HepG2 (cell line): ENCODE results near the gene DDAH2. TPM values are rescaled to one million over a fixed set of nuclear protein-coding genes. Genes with fewer than 3 reads are reported as not detected.
A peak's percentile ranks its signal among the peaks of the same experiment; 100 is the strongest.

Experiments used
- ATF7 ChIP-seq, 2 experiments: fragments of 450-650 bp in 1 of 2; sonication (generic) in 1 of 2; formaldehyde crosslinking in 1 of 2; IDR thresholded peaks; 2 replicates each; pipeline versions ENCODE4 v1.4.0 to v1.6.1; 2016 to 2020; ENCODE audit warnings: antibody characterized with exemption in 1 of 2, mild to moderate bottlenecking in 1 of 2, missing genetic modification reagents in 1 of 2
- CBX5 ChIP-seq: sonication (generic); formaldehyde crosslinking; IDR thresholded peaks from 2 replicates; pipeline ENCODE4 v1.4.0; 2020; ENCODE audit warnings: missing genetic modification reagents, borderline replicate concordance
- HCFC1 ChIP-seq: fragments of 150-350 bp; IDR thresholded peaks from 2 replicates; pipeline ENCODE4 v1.6.1; 2014; ENCODE audit warnings: low read depth, low read length
- PAWR ChIP-seq: sonication (generic); formaldehyde crosslinking; IDR thresholded peaks from 2 replicates; pipeline ENCODE4 v1.4.0; 2020; ENCODE audit warnings: missing genetic modification reagents, mild to moderate bottlenecking, borderline replicate concordance
- RFX5 ChIP-seq: IDR thresholded peaks from 2 replicates; pipeline ENCODE4 v1.6.1; 2011; ENCODE audit warnings: low read depth, low read length, improper control_type of control experiment
- RXRA ChIP-seq: sonication (generic); formaldehyde crosslinking; IDR thresholded peaks from 2 replicates; pipeline ENCODE4 v1.5.1; 2020; ENCODE audit warnings: missing genetic modification reagents
- SAFB2 ChIP-seq: sonication (generic); formaldehyde crosslinking; IDR thresholded peaks from 2 replicates; pipeline ENCODE4 v1.5.1; 2020; ENCODE audit warnings: missing genetic modification reagents, low read depth, mild to moderate bottlenecking, borderline replicate concordance
- SIX4 ChIP-seq: sonication (generic); formaldehyde crosslinking; IDR thresholded peaks from 2 replicates; pipeline ENCODE4 v1.4.0; 2020; ENCODE audit warnings: missing genetic modification reagents
- SNAPC4 ChIP-seq: sonication (generic); formaldehyde crosslinking; IDR thresholded peaks from 2 replicates; pipeline ENCODE4 v1.4.0; 2020; ENCODE audit warnings: mild to moderate bottlenecking, missing genetic modification reagents
- XRCC5 ChIP-seq: fragments of 200-400 bp; formaldehyde crosslinking; optimal IDR thresholded peaks from 2 replicates; pipeline ENCODE3; 2017; ENCODE audit warnings: mild to moderate bottlenecking, low read length
- YY1 ChIP-seq: IDR thresholded peaks from 2 replicates; pipeline ENCODE4 v1.6.1; 2011; ENCODE audit warnings: low read length, low read depth, moderate library complexity, mild to moderate bottlenecking; ENCODE audit not compliant: insufficient read depth, insufficient replicate concordance
- ZBTB10 ChIP-seq: sonication (generic); formaldehyde crosslinking; IDR thresholded peaks from 2 replicates; pipeline ENCODE4 v1.4.0; 2020; ENCODE audit warnings: missing genetic modification reagents, borderline replicate concordance
- ZBTB43 ChIP-seq: sonication (generic); formaldehyde crosslinking; conservative IDR thresholded peaks from 2 replicates; pipeline ENCODE4 v1.4.0; 2020; ENCODE audit warnings: missing genetic modification reagents
- ZBTB7B ChIP-seq: sonication (generic); formaldehyde crosslinking; IDR thresholded peaks from 2 replicates; pipeline ENCODE4 v1.4.0; 2020; ENCODE audit warnings: missing genetic modification reagents
- ZFY ChIP-seq: sonication (generic); formaldehyde crosslinking; IDR thresholded peaks from 2 replicates; pipeline ENCODE4 v1.4.0; 2020; ENCODE audit warnings: missing genetic modification reagents
- ZNF17 ChIP-seq: sonication (generic); formaldehyde crosslinking; IDR thresholded peaks from 2 replicates; pipeline ENCODE4 v1.5.0; 2020; ENCODE audit warnings: mild to moderate bottlenecking, missing genetic modification reagents
- ZNF225 ChIP-seq: sonication (generic); formaldehyde crosslinking; IDR thresholded peaks from 2 replicates; pipeline ENCODE4 v1.4.0; 2020; ENCODE audit warnings: mild to moderate bottlenecking, missing genetic modification reagents
- ZNF430 ChIP-seq: sonication (generic); formaldehyde crosslinking; IDR thresholded peaks from 2 replicates; pipeline ENCODE4 v1.9.0; 2021; ENCODE audit warnings: mild to moderate bottlenecking, missing genetic modification reagents
- ZNF777 ChIP-seq: sonication (generic); formaldehyde crosslinking; IDR thresholded peaks from 2 replicates; pipeline ENCODE4 v1.4.0; 2020; ENCODE audit warnings: missing genetic modification reagents
- polyA plus RNA-seq, 8 experiments: library from polyadenylated mRNA; depleted of rRNA in 3 of 8; stranded (reverse) in 7 of 8; unstranded in 1 of 8; fragments of >200 nt; fragmentation: Illumina TruSeq in 4 of 8; extraction: Trizol in 4 of 8; gene quantifications; 2 replicates each; pipeline versions ENCODE4 v1.2.1 to v1.2.3, GENCODE V29; 2011 to 2016; ENCODE audit warnings: low read depth in 4 of 8, missing spikeins in 1 of 8, mixed read lengths in 1 of 8; ENCODE audit not compliant: insufficient read depth in 1 of 8
- total RNA-seq, 5 experiments: library from RNA; depleted of rRNA; stranded (reverse); fragments of >200 nt; fragmentation: Illumina TruSeq; extraction: Trizol; gene quantifications; 2 replicates each; pipeline ENCODE4 v1.2.3, GENCODE V29; 2016; ENCODE audit warnings: low read depth in 1 of 5

DDAH2 gene
- total and polyA plus RNA-seq, 2 of the 13 experiments (the other 11 are each of a cell fraction or from before 2014, with no cell fraction given): 16.4 to 21.1 TPM

GRCh38 chr6:31729515-31729978, 448 bp upstream of the DDAH2 start (continued):
- TF ChIP-seq ZNF430 (CRISPR knock-in tag): peak; percentile 77
- TF ChIP-seq PAWR: no peak
- TF ChIP-seq ZFY: peak; percentile 47
- peak; percentile 80; the same call in 1 of the 2 replicates for TF ChIP-seq ZNF777
- TF ChIP-seq ZBTB7B: peak; percentile 90
- TF ChIP-seq SAFB2 (CRISPR knock-in tag): 0 out of 2 replicates have a peak, but pooled peaks have one; percentile 52
- no peak for TF ChIP-seq ZNF225
- TF ChIP-seq ATF7 (IDR thresholded peaks at IDR 0.05): no peak
- TF ChIP-seq ATF7 (CRISPR knock-in tag; IDR thresholded peaks at IDR 0.05): no peak
- peak; percentile 60 for TF ChIP-seq YY1
- 0 out of 2 replicates have a peak, but pooled peaks have one; percentile 10 for TF ChIP-seq HCFC1
- TF ChIP-seq XRCC5: peak; percentile 88
- TF ChIP-seq SNAPC4 (CRISPR knock-in tag): no peak
- peak; percentile 96 for TF ChIP-seq ZBTB10 (CRISPR knock-in tag)
- TF ChIP-seq RFX5: 0 out of 2 replicates have a peak, but pooled peaks have one; percentile 6
- TF ChIP-seq SIX4: 0 out of 2 replicates have a peak, but pooled peaks have one; percentile 6
- no peak for TF ChIP-seq ZNF17 (CRISPR knock-in tag)
- peak; percentile 77; the same call in 1 of the 2 replicates for TF ChIP-seq CBX5
- TF ChIP-seq ZBTB43: peak; percentile 63
- TF ChIP-seq RXRA: peak; percentile 54; the same call in 1 of the 2 replicates
